GM23338 (cell line): ENCODE measurements around the gene CCDC194. TPM values are rescaled to one million over a fixed set of nuclear protein-coding genes. Genes with fewer than 3 reads are reported as not detected.

Experiments
- ATAC-seq: fragments of 200-7000 bp; cut with Tn5 transposase; 3 replicates; pipeline ENCODE4 v1.9.1; 2020
- DNase-seq: peaks from one replicate; pipeline ENCODE4 v3.0.0-alpha.2; 2015; ENCODE audit warnings: low spot score
- H2AFZ ChIP-seq: fragments of 200-600 bp; sonication (generic); 2 replicates; pipeline ENCODE4 v1.8.0; 2016; ENCODE audit warnings: antibody characterized with exemption, mild to moderate bottlenecking, moderate library complexity
- H3F3A ChIP-seq: fragments of 200-600 bp; sonication (generic); replicated peaks from 2 replicates; pipeline ENCODE4 v1.8.0; 2017; ENCODE audit warnings: antibody characterized with exemption, mixed run types, low read depth
- H3K27ac ChIP-seq: fragments of 200-600 bp; sonication (generic); 2 replicates; pipeline ENCODE4 v1.6.1; 2016; ENCODE audit warnings: low read depth
- H3K27me3 ChIP-seq: fragments of 200-600 bp; sonication (generic); 2 replicates; pipeline ENCODE4 v1.8.0; 2016; ENCODE audit warnings: mild to moderate bottlenecking, mixed run types, moderate library complexity; ENCODE audit not compliant: insufficient read depth
- H3K36me3 ChIP-seq: fragments of 200-600 bp; sonication (generic); 2 replicates; pipeline ENCODE4 v1.8.0; 2016; ENCODE audit warnings: mild to moderate bottlenecking; ENCODE audit not compliant: insufficient read depth
- H3K4me1 ChIP-seq: fragments of 200-600 bp; sonication (generic); 2 replicates; pipeline ENCODE4 v1.8.0; 2016; ENCODE audit warnings: mild to moderate bottlenecking, moderate library complexity; ENCODE audit not compliant: insufficient read depth
- H3K4me2 ChIP-seq: fragments of 200-600 bp; sonication (generic); 2 replicates; pipeline ENCODE4 v1.7.1; 2017; ENCODE audit warnings: mixed run types
- H3K4me3 ChIP-seq: fragments of 200-600 bp; sonication (generic); 2 replicates; pipeline ENCODE4 v1.6.1; 2016; ENCODE audit warnings: mixed run types
- H3K79me2 ChIP-seq: fragments of 200-600 bp; sonication (generic); replicated peaks from 2 replicates; pipeline ENCODE4 v1.8.0; 2017; ENCODE audit warnings: mild to moderate bottlenecking; ENCODE audit not compliant: insufficient read depth
- H3K9me2 ChIP-seq: fragments of 200-600 bp; sonication (generic); 2 replicates; pipeline ENCODE4 v1.8.0; 2017; ENCODE audit not compliant: insufficient read depth
- H4K20me1 ChIP-seq: fragments of 200-600 bp; sonication (generic); replicated peaks from 2 replicates; pipeline ENCODE4 v1.8.0; 2017; ENCODE audit warnings: mild to moderate bottlenecking; ENCODE audit not compliant: insufficient read depth
- H3K27ac Mint-ChIP-seq: 2 replicates; pipeline ENCODE4 v1.8.0; 2020; ENCODE audit warnings: inconsistent platforms, mild to moderate bottlenecking, moderate library complexity, mixed read lengths
- H3K27me3 Mint-ChIP-seq: 3 replicates; pipeline ENCODE4 v1.8.0; 2022; ENCODE audit warnings: low read depth, mild to moderate bottlenecking, moderate library complexity, mixed read lengths, inconsistent platforms; ENCODE audit not compliant: insufficient read depth, poor library complexity
- H3K36me3 Mint-ChIP-seq: 3 replicates; pipeline ENCODE4 v1.8.0; 2021; ENCODE audit warnings: low read depth, mild to moderate bottlenecking, inconsistent platforms, moderate library complexity, mixed read lengths
- H3K4me1 Mint-ChIP-seq: 3 replicates; pipeline ENCODE4 v1.8.0; 2020; ENCODE audit warnings: mild to moderate bottlenecking, inconsistent platforms, mixed read lengths
- H3K4me3 Mint-ChIP-seq: 3 replicates; pipeline ENCODE4 v1.8.0; 2021; ENCODE audit warnings: moderate library complexity, mild to moderate bottlenecking, inconsistent platforms, mixed read lengths
- H3K9me3 Mint-ChIP-seq: 3 replicates; pipeline ENCODE4 v1.8.0; 2020; ENCODE audit warnings: moderate library complexity, mild to moderate bottlenecking, inconsistent platforms, mixed read lengths
- CREB1 ChIP-seq: fragments of 250-450 bp; sonication (Bioruptor Pico); IDR thresholded peaks from 2 replicates; pipeline ENCODE4 v1.5.0; 2020; ENCODE audit warnings: low read depth, mild to moderate bottlenecking, moderate library complexity
- CTCF ChIP-seq, 2 experiments: fragments of 200-600 bp in 1 of 2; sonication (generic) in 1 of 2; conservative IDR thresholded peaks; 2 replicates each; pipeline versions ENCODE4 v1.5.1 to v1.6.1; 2016 to 2017; ENCODE audit warnings: antibody characterized with exemption in 2 of 2, low read depth in 2 of 2, mild to moderate bottlenecking in 2 of 2, moderate library complexity in 1 of 2
- JUNB ChIP-seq: IDR thresholded peaks from one replicate; pipeline ENCODE4 v1.6.1; 2016; ENCODE audit warnings: antibody characterized with exemption; ENCODE audit not compliant: unreplicated experiment
- NANOG ChIP-seq: IDR thresholded peaks from 2 replicates; pipeline ENCODE4 v1.6.1; 2016; ENCODE audit warnings: antibody characterized with exemption, borderline replicate concordance
- polyA plus RNA-seq: library from polyadenylated mRNA; unstranded; fragments of >200 nt; fragmentation: Nextera tagmentation; extraction: Ambion mirVana; gene quantifications from 2 replicates; pipeline ENCODE4 v1.2.1, GENCODE V29; 2016
- total RNA-seq: library from RNA; depleted of rRNA; stranded (reverse); fragments of >200 nt; shearing (Covaris generic); gene quantifications from 2 replicates; pipeline ENCODE4 v1.2.3, GENCODE V29; 2014
- TF ChIP-seq, protein P1 (sequence below): IDR thresholded peaks from one replicate; pipeline ENCODE4 v1.6.1; 2018; ENCODE audit warnings: antibody characterized with exemption; ENCODE audit not compliant: unreplicated experiment

CCDC194 gene
- total and polyA plus RNA-seq, 2 experiments from 2014 or later, result 0.49 TPM; not detected in 1

GRCh38 chr19:17353386-17353785 is 40.6 kb downstream of the CCDC194 start:
- Histone ChIP-seq H3K4me1 (peaks cover 5% of the 10 kb centered on the region; the same call in 1 of the 2 replicates), H3K4me2 (no peak overlapping the region), H3K9me2 (no peaks in the 10 kb centered on the region), H3K36me3 (no peaks in the 10 kb centered on the region), H3K4me3 (no peak overlapping the region), H3K27me3 (no peaks in the 10 kb centered on the region), H3K79me2 (no peaks in the 10 kb centered on the region), H2AFZ (peak overlapping the region; percentile 63), H4K20me1 (no peaks in the 10 kb centered on the region), H3F3A (no peaks in the 10 kb centered on the region), H3K27ac (no peak overlapping the region)
- no peak for DNase-seq
- H3K4me3 Mint-ChIP-seq, result no peak overlapping the region; the same call in 2 of the 3 replicates
- no peak for TF ChIP-seq NANOG
- H3K27ac Mint-ChIP-seq, result no peak overlapping the region
- peaks cover 11% of the 10 kb centered on the region for H3K27me3 Mint-ChIP-seq
- H3K9me3 Mint-ChIP-seq, result no peaks in the 10 kb centered on the region
- H3K36me3 Mint-ChIP-seq, result no peaks in the 10 kb centered on the region
- peaks cover 13% of the 10 kb centered on the region for H3K4me1 Mint-ChIP-seq
- no peak for ATAC-seq

DNA sequence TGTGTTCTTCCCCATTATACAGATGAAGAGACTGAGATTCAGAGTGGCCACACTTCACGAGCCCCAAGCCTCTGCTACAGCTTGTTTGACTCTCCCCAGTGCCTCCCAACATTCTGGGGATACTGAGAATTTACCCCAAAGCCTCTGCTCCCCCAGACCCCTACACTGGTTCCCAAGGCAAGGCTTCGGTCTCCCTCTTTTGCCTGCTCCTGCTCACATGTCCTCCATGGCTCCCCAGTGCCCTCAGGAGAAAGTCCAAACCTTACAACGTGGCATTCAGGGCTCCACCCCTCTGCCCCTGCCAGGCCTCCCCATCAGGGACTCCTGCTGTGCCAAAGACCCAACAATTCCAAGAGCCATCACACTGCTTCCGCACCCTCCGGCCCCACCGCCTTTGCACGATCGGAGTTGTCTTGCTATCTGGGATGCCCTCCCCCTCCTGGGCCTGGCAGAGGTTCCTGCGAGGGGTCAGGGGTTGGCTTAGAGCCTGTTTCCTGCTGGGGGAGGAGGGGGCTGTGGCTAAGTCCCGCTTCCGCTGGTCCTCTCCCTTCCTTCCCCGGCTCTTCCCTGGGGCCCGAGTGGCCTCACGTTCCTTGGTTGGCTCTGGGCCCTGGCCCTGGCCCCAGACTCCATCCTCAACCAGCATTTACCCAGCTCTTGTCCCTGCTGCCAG is 41.3 kb downstream of the CCDC194 start:
- H3K36me3 Mint-ChIP-seq, result no peaks in the 10 kb centered on the region
- peaks cover 15% of the 10 kb centered on the region for H3K27me3 Mint-ChIP-seq
- no peak for DNase-seq
- peak overlapping the region; percentile 63 for H2AFZ ChIP-seq
- no peaks in the 10 kb centered on the region for H3K79me2 ChIP-seq
- H4K20me1 ChIP-seq, result no peaks in the 10 kb centered on the region
- no peaks in the 10 kb centered on the region for H3K9me3 Mint-ChIP-seq
- peaks cover 6% of the 10 kb centered on the region; the same call in 1 of the 2 replicates for H3K4me1 ChIP-seq
- H3K4me1 Mint-ChIP-seq, result peaks cover 15% of the 10 kb centered on the region
- H3K36me3 ChIP-seq, result no peaks in the 10 kb centered on the region
- H3K4me2 ChIP-seq, result no peak overlapping the region
- no peak for ATAC-seq
- no peaks in the 10 kb centered on the region for H3K9me2 ChIP-seq
- H3K4me3 Mint-ChIP-seq, result no peak overlapping the region
- no peak overlapping the region for H3K27ac Mint-ChIP-seq
- TF ChIP-seq CTCF (conservative IDR thresholded peaks at IDR 0.05; ENCODE audit: low read depth in 2 of 2) (no peak), NANOG (no peak), JUNB (no peak)
- H3K27ac ChIP-seq, result no peak overlapping the region
- no peaks in the 10 kb centered on the region for H3K27me3 ChIP-seq
- no peak overlapping the region for H3K4me3 ChIP-seq
- H3F3A ChIP-seq, result no peaks in the 10 kb centered on the region

GRCh38 chr19:17351815-17352435 is 42.1 kb downstream of the CCDC194 start:
- Mint-ChIP-seq H3K9me3 (no peaks in the 10 kb centered on the region), H3K27ac (no peak overlapping the region), H3K4me3 (no peak overlapping the region), H3K36me3 (no peaks in the 10 kb centered on the region), H3K4me1 (peaks cover 18% of the 10 kb centered on the region), H3K27me3 (peaks cover 22% of the 10 kb centered on the region)
- ATAC-seq (no peak), DNase-seq (no peak)
- Histone ChIP-seq H4K20me1 (no peaks in the 10 kb centered on the region), H3K36me3 (no peaks in the 10 kb centered on the region), H3K4me2 (no peak overlapping the region), H3K27me3 (no peaks in the 10 kb centered on the region), H3K79me2 (no peaks in the 10 kb centered on the region), H3K4me1 (peaks cover 6% of the 10 kb centered on the region; the same call in 1 of the 2 replicates), H2AFZ (no peak overlapping the region), H3K27ac (no peak overlapping the region), H3F3A (no peaks in the 10 kb centered on the region), H3K9me2 (no peaks in the 10 kb centered on the region), H3K4me3 (no peak overlapping the region)
- TF ChIP-seq, protein P1, sequence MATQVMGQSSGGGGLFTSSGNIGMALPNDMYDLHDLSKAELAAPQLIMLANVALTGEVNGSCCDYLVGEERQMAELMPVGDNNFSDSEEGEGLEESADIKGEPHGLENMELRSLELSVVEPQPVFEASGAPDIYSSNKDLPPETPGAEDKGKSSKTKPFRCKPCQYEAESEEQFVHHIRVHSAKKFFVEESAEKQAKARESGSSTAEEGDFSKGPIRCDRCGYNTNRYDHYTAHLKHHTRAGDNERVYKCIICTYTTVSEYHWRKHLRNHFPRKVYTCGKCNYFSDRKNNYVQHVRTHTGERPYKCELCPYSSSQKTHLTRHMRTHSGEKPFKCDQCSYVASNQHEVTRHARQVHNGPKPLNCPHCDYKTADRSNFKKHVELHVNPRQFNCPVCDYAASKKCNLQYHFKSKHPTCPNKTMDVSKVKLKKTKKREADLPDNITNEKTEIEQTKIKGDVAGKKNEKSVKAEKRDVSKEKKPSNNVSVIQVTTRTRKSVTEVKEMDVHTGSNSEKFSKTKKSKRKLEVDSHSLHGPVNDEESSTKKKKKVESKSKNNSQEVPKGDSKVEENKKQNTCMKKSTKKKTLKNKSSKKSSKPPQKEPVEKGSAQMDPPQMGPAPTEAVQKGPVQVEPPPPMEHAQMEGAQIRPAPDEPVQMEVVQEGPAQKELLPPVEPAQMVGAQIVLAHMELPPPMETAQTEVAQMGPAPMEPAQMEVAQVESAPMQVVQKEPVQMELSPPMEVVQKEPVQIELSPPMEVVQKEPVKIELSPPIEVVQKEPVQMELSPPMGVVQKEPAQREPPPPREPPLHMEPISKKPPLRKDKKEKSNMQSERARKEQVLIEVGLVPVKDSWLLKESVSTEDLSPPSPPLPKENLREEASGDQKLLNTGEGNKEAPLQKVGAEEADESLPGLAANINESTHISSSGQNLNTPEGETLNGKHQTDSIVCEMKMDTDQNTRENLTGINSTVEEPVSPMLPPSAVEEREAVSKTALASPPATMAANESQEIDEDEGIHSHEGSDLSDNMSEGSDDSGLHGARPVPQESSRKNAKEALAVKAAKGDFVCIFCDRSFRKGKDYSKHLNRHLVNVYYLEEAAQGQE, result no peak
- 0 out of 2 replicates have a peak, but pooled peaks have one; percentile 61 for TF ChIP-seq CREB1 (CRISPR knock-in tag)
